ENCODE data around the gene RAD9A. TPM values are rescaled to one million over a fixed set of nuclear protein-coding genes. Genes with fewer than 3 reads are reported as not detected.

The RAD9A gene
- total RNA-seq, 4 donors from 2014 or later, result 5.5 to 18.0 (median 10.4) TPM

DNA sequence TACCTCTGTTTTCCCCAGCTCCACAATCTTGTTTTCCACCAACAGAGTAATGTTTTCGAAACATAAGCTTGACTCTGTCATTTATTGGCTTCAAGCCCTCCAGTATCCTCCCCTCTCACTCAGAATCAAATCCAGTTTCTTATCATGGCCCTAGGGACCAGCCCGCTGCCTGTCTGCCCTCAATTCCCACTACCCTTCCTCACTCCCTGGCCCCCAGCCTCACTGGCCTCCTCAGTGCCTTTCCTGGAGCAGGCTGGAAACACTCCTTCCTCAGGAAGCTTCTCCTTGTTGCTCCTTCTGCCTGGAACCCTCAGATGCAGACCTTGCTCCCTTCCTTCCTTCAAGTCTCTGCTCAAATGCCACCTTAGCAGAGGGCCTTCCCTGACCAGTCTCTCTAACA is 42.3 kb upstream of the RAD9A start:
- ATAC-seq (ENCODE audit: low FRiP score), result no peak
- no peak for DNase-seq (ENCODE audit: low spot score)
- TF ChIP-seq CTCF (IDR thresholded peaks at IDR 0.05), result no peak

GRCh38 chr11:67349928-67350465 is 41.8 kb upstream of the RAD9A start:
- no peak for ATAC-seq (ENCODE audit: low FRiP score)
- TF ChIP-seq CTCF (IDR thresholded peaks at IDR 0.05), result no peak
- DNase-seq (ENCODE audit: low spot score), result no peak

- DNase-seq (ENCODE audit: low spot score) (no peak), ATAC-seq (ENCODE audit: low FRiP score) (no peak)
- peak in 2 of 3 donors; percentile 45 to 88 for TF ChIP-seq CTCF (IDR thresholded peaks at IDR 0.05)
These were observed 40.3 kb upstream of the RAD9A start for GRCh38 chr11:67351275-67352005.

- DNase-seq (ENCODE audit: low spot score), result no peak
- no peak for TF ChIP-seq CTCF (IDR thresholded peaks at IDR 0.05)
These were observed 39.1 kb upstream of the RAD9A start for GRCh38 chr11:67352546-67353316.

GRCh38 chr11:67353317-67354074 is 38.3 kb upstream of the RAD9A start, which contains the start of gene POLD4:
Gene POLD4, minus strand, starts transcription at chr11:67353546. Its CDS starts 147 bp downstream, at chr11:67353399.
- DNase-seq (ENCODE audit: low spot score), result peak; percentile 94
- ATAC-seq (ENCODE audit: low FRiP score), result peak; percentile 78
- TF ChIP-seq CTCF (IDR thresholded peaks at IDR 0.05), result no peak

More at GRCh38 chr11:67352546-67353316, 39.1 kb upstream of the RAD9A start:
- peak; percentile 0 for ATAC-seq (ENCODE audit: low FRiP score)

DNA sequence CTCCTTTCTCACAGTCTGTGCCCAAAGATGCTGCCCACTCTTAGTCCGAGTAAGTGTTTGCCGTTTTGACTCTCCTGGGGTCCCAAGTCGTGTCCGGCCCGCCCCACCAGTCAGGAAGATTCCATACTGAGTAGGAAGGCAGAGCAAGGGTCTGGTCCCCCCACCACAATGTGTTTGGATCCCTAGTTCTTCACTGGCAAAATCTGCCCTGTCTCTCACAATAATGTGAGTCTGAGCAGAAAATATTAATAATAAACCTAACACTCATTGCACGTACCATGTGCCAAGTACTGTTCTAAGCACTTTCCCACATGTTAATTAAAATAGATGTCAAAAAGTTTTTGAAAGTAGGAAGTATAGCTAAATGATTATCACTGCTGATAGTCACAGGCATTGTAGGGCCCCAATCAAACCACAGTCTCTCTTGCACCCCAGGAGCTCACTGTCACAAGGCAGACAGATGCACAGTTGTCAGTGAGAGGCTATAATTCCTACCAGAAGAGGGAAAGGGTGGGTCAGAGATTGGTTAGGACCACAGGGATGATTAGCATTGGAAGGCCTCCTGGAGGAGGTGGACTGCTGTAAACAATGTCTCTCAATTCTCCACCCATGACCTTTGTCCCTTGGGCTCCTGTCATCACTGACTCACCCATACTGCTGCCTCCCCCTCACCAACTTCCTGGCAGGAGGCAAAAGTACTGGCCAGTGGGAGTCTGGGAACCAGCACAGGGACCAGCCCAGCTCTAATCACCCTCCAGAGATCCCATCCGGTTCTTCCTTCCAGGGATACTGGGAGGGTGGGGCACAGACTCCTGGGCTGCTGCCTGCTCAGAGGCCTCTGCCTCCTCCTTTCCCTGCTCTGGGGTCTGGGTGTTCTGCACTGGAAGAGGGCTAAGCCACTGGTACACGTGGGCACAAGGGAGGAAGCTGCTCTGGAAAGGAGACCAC is 37.4 kb upstream of the RAD9A start:
- DNase-seq (ENCODE audit: low spot score), result peak; percentile 72
- no peak for TF ChIP-seq CTCF (IDR thresholded peaks at IDR 0.05)
- peak; percentile 64 for ATAC-seq (ENCODE audit: low FRiP score)

Data from omental fat pad (tissue), 4 donors.